Stimulated activated CD4-positive, alpha-beta T cell treated with anti-CD3 and anti-CD28 coated beads, Interleukin-1b, Interleukin-23, amount 100 ng/mL, for 4 hours (primary cell): ENCODE measurements around the gene MRPL21.

Experiments used
- DNase-seq, 2 donors: peaks; one replicate each; pipeline ENCODE4 v3.0.0-alpha.2; 2020; ENCODE audit warnings: low read depth in 2 of 2

Gene MRPL21

DNA sequence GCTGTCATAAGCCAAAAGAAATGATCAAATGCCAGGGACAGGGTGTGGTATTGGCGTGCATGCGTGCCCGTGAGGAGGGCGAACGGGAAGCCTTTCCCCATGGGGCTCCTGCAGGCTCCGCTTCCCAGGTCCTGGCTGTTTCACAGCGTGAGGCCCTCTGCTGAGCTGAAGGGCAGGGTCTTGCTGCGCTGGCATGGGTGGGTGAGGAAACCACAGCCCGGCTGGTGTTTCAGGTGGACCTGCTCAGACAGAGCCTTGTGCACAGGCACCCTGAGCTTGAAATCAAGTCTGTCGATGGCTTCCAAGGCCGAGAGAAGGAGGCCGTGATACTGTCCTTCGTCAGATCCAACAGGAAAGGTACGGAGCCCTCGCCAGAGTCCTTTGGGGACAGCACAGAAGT, 31.4 kb upstream of the MRPL21 start:
- no peak for DNase-seq

DNA sequence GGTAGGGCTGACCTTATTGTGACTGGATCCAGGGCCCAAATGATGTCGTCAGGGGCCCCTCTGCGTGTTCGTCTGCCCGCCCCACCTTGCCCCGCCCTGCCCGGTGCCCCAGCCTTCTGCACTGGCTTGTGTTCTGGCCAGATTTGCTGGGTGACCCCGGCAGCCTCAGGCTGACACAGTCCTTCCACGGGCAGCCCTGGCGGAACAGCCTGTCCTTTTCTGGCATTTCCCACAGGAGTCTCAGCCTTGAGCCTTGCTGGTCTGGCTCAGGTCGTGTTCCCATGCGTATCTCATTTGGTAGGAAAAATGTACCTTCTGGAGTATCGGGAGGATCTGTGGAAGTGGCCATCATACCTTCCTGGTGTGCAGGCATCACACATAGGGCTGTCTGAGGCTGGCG, 31.0 kb upstream of the MRPL21 start:
- DNase-seq, result no peak

- DNase-seq, result no peak
Measured at GRCh38 chr11:68934321-68934645, 30.7 kb upstream of the MRPL21 start.

- DNase-seq, result no peak
Measured at GRCh38 chr11:68933605-68934320, 30.1 kb upstream of the MRPL21 start.

GRCh38 chr11:68932933-68933577, 29.4 kb upstream of the MRPL21 start:
- DNase-seq, result no peak

- no peak for DNase-seq
Measured at GRCh38 chr11:68932358-68932757, 28.7 kb upstream of the MRPL21 start.

GRCh38 chr11:68931911-68932310, 28.3 kb upstream of the MRPL21 start:
- DNase-seq, result no peak

GRCh38 chr11:68930991-68931855, 27.6 kb upstream of the MRPL21 start:
- DNase-seq, result no peak

- DNase-seq, result no peak
Measured at GRCh38 chr11:68929706-68930570, 26.3 kb upstream of the MRPL21 start.

GRCh38 chr11:68929135-68929534, 25.5 kb upstream of the MRPL21 start:
- no peak for DNase-seq

DNA sequence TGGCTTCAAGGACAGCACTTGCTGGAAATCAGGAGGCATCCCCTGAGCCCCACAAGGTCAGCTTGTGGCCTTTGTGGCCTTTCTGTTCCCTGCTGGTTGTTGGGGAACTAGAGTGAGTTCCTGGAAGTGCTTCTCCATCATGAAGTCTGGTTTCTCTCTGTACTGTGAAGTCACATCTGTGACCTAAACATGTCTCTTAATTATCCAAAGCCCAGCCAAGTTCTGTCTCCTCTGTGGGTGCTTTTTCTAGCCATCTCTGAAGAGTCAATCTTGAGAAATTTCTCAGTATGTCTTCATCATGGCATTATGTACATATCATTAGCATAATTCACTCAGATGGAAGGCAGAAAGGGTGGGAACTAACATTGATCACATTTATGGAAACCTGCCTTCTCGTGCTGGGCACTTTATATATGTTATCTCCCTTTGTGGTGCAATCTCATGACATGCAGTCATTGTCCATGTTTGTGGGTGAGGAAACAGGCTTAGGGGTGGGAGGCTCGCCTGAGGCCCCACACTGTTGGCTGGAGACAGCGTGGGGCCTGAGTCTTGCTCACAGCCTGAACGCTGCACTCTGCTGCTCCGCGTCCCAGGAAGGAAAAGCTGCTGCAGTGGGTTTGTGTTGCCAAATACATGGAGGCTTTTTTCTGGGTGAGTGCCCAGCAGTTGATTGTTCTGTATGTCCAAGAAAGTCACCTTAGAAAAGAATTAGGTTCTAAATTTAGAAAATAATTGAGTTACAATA, 24.7 kb upstream of the MRPL21 start:
- no peak for DNase-seq

DNA sequence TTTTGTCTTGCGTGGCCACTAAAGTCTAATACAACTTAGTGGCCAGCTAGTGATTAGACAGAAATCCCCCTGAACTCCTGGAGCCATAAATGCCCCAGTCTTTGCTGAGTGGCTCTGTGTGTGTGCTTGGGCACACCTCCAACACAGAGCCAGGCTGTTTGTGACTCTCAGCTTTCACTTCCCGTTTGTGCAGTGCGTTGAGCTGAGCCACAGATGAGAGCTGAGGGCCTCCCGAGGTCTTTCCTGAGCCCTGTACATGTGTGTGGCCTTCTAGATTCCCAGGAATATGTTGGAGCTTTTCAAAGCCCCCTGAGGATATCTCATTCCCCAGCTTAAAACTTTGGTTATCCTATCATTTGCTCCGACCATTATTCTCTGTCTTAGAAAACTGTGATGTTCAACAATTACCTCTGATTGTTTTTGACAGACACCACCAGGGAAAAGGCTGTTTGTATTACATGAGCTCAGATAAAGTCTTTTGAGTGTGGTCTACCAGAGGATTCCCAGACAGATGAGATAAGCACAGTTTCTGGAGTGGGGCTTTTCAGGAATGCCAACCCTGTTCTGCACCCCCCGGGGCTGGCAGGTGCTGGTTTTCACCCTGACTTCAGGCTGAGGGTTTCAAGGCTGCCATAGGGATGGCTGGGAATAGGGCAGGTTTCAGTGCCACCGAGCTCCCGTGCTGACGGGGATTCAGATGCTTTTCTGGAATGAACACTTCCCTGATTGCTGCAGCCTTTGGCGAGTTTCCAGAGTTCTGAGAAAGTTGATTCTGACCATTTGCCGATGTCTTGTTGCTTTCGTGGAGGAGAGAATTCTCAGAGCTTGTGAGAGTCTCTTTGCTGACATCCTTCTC, 23.9 kb upstream of the MRPL21 start:
- no peak for DNase-seq

- no peak for DNase-seq
Measured at GRCh38 chr11:68925611-68926010, 22.0 kb upstream of the MRPL21 start.

DNA sequence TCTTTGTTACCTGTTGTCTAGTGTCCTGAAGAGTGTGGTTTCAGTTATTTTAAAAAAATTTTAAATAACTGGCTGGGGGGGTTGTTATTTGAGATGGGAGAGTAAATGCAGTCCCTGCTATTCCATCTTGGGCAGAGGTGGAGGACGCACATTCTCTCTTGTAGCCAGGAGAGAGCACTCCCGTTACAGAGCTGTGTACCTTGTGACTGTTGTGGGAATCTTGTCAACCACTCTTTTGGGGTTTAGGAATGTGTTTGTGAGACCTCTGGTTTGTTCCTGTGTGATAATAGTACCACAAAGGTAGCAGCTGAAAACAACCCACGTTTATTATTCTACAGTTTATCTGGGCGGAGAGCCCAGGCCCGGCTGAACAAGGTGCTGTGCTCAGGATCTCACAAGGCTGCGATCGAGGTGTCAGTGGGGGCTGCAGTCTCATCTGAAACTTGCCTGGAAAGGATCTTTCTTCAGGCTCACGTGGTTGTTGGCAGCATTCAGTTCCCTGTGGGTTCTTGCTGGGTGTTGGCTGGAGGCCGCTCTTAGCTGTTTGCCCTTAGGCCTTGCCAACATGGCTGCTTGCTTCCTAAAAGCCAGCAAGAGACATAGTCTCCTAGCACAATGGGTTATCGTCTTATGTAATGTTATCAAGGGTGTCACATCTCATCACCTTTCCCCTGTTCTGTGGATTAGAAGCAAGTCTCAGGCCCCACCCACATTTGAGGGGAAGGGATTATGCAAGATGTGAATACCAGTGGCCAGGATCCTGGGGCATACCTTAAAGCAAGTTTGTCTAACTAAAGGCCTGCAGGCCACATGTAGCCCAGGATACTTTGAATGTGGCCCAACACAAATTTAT, 20.7 kb upstream of the MRPL21 start:
- DNase-seq, result no peak

- DNase-seq, result no peak
Measured at GRCh38 chr11:68923614-68924013, 20.0 kb upstream of the MRPL21 start.

GRCh38 chr11:68916439-68916838, 12.8 kb upstream of the MRPL21 start:
- DNase-seq, result no peak

DNA sequence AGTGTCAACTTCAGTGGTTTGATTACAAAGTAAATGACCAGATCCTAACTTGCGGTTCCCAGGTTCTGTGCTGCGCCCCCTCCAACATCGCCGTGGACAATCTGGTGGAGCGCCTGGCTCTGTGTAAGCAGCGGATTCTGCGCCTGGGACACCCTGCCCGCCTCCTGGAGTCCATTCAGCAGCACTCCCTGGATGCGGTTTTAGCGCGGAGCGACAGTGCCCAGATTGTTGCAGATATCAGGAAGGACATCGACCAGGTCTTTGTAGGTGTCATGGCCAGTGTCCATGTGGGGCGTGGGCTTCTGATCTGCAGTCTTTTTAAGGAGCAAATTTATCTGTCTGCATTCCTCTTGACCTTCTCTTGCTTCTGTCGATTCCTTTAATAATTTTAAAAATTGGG, 11.1 kb upstream of the MRPL21 start:
- DNase-seq, result no peak

GRCh38 chr11:68913188-68913587, 9.6 kb upstream of the MRPL21 start:
- no peak for DNase-seq

GRCh38 chr11:68912254-68912653, 8.6 kb upstream of the MRPL21 start:
- DNase-seq, result no peak
